Endothelial cell of umbilical vein (primary cell): Measurements from ENCODE around the gene CMTM4. TPM values are rescaled to one million over a fixed set of nuclear protein-coding genes. Genes with fewer than 3 reads are reported as not detected.

Experiments used
- BruUV-seq: library from RNA; stranded (reverse); fragments of 400-500 nt; replicated peaks from 2 replicates; lab custom pipeline; 2021; lab: Mats Ljungman, UMichigan
- CTCF ChIA-PET: fragments of 300-600, 350-600 bp; sonication (Branson Sonifier 250); formaldehyde crosslinking; loops from one replicate; lab custom pipeline; 2021; ENCODE audit warnings: antibody characterized with exemption, inconsistent platforms; lab: Charles Lee
- POLR2A ChIA-PET: fragments of 300-600, 350-600 bp; sonication (Branson Sonifier 250); formaldehyde crosslinking; loops from one replicate; lab custom pipeline; 2021; ENCODE audit warnings: antibody characterized with exemption, inconsistent platforms; lab: Charles Lee
- DNase-seq: peaks from one replicate; pipeline ENCODE4 v3.0.0-alpha.2; 2011; ENCODE audit warnings: low read depth, low spot score
- FAIRE-seq: peaks from 2 replicates; lab custom pipeline; 2011; peaks lifted over from hg19 to GRCh38; lab: Jason Lieb, UNC
- H2AFZ ChIP-seq: 2 replicates; pipeline ENCODE4 v1.6.0; 2012; ENCODE audit warnings: low read depth, low read length, control low read depth, inconsistent platforms
- H3K27ac ChIP-seq: 2 replicates; pipeline ENCODE4 v1.5.1; 2011; ENCODE audit warnings: low read depth, mild to moderate bottlenecking, control low read depth, low read length, moderate library complexity; ENCODE audit not compliant: insufficient read depth
- H3K27me3 ChIP-seq, 2 experiments: 2 replicates each; pipeline versions ENCODE4 v1.6.0 to v1.6.1; 2011; ENCODE audit warnings: low read length in 2 of 2, mixed read lengths in 1 of 2; ENCODE audit not compliant: control insufficient read depth in 2 of 2, insufficient read depth in 2 of 2
- H3K36me3 ChIP-seq, 2 experiments: 2 replicates in 1 of 2; 3 replicates in 1 of 2; pipeline ENCODE4 v1.5.1; 2011; ENCODE audit warnings: low read length in 2 of 2, mild to moderate bottlenecking in 1 of 2, moderate library complexity in 1 of 2; ENCODE audit not compliant: control insufficient read depth in 2 of 2, insufficient read depth in 2 of 2; ENCODE audit errors: extremely low read depth in 1 of 2
- H3K4me1 ChIP-seq: 3 replicates; pipeline ENCODE4 v1.5.1; 2011; ENCODE audit warnings: mild to moderate bottlenecking, low read length; ENCODE audit not compliant: control insufficient read depth, insufficient read depth; ENCODE audit errors: extremely low read depth
- H3K4me2 ChIP-seq: 2 replicates; pipeline ENCODE4 v1.6.1; 2011; ENCODE audit warnings: low read length, control low read depth, mixed read lengths; ENCODE audit not compliant: insufficient read depth
- H3K4me3 ChIP-seq, 3 experiments: fragments of 200-600 bp in 1 of 3; sonication (generic), shearing (Covaris generic) in 1 of 3; replicated peaks in 1 of 3; 2 replicates each; pipeline ENCODE4 v1.5.1; 2011 to 2016; ENCODE audit warnings: control low read depth in 3 of 3, low read length in 3 of 3, mild to moderate bottlenecking in 2 of 3, inconsistent platforms in 1 of 3, low read depth in 1 of 3, moderate library complexity in 1 of 3; ENCODE audit not compliant: insufficient read depth in 1 of 3
- H3K79me2 ChIP-seq: 2 replicates; pipeline ENCODE4 v1.6.0; 2012; ENCODE audit warnings: low read length, inconsistent platforms; ENCODE audit not compliant: control insufficient read depth, insufficient read depth
- H3K9ac ChIP-seq: replicated peaks from 2 replicates; pipeline ENCODE3; 2011; ENCODE audit warnings: low read length, control low read depth; ENCODE audit not compliant: insufficient read depth; ENCODE audit errors: extremely low read depth
- H3K9me1 ChIP-seq: replicated peaks from 3 replicates; pipeline ENCODE4 v1.6.0; 2011; ENCODE audit warnings: mild to moderate bottlenecking, low read length; ENCODE audit not compliant: control insufficient read depth, insufficient read depth; ENCODE audit errors: extremely low read depth
- H3K9me3 ChIP-seq: replicated peaks from 2 replicates; pipeline ENCODE4 v1.5.1; 2012; ENCODE audit warnings: low read length, inconsistent platforms; ENCODE audit not compliant: control insufficient read depth, insufficient read depth
- H4K20me1 ChIP-seq: replicated peaks from 2 replicates; pipeline ENCODE3; 2011; ENCODE audit warnings: mild to moderate bottlenecking, low read length; ENCODE audit not compliant: control insufficient read depth, insufficient read depth; ENCODE audit errors: extremely low read depth
- EZH2 ChIP-seq: IDR thresholded peaks from 2 replicates; pipeline ENCODE4 v1.6.1; 2012; ENCODE audit warnings: borderline replicate concordance, low read depth, mild to moderate bottlenecking, moderate library complexity, low read length, inconsistent platforms; ENCODE audit not compliant: severe bottlenecking
- FOS ChIP-seq: IDR thresholded peaks from 2 replicates; pipeline ENCODE4 v1.6.1; 2011; ENCODE audit warnings: mild to moderate bottlenecking, low read length, moderate library complexity, borderline replicate concordance; ENCODE audit not compliant: insufficient read depth
- JUN ChIP-seq: IDR thresholded peaks from 2 replicates; pipeline ENCODE4 v1.6.1; 2011; ENCODE audit warnings: borderline replicate concordance, low read depth; ENCODE audit not compliant: insufficient read length, insufficient read depth
- MYC ChIP-seq: IDR thresholded peaks from one replicate; pipeline ENCODE4 v1.6.1; 2011; ENCODE audit warnings: mild to moderate bottlenecking, low read depth, low read length
- POLR2A ChIP-seq: IDR thresholded peaks from 2 replicates; pipeline ENCODE4 v1.6.1; 2012; ENCODE audit warnings: low read depth, mild to moderate bottlenecking, control low read depth, low read length
- POLR2AphosphoS5 ChIP-seq: IDR thresholded peaks from 2 replicates; pipeline ENCODE4 v1.6.1; 2012; ENCODE audit warnings: low read depth, mild to moderate bottlenecking, control low read depth, low read length, moderate library complexity; ENCODE audit not compliant: insufficient read depth
- dilution Hi-C: fragments of 300-500 bp; cut with MboI; formaldehyde crosslinking; loops from one replicate; pipeline ENCODE4 v1.15.0; 2019; ENCODE audit warnings: low sequenced_read_pairs; ENCODE audit not compliant: extremely low pct_ligation_motif_present
- intact Hi-C: fragments of 100-400 bp; cut with micrococcal nuclease; formaldehyde crosslinking; loops from one replicate; pipeline ENCODE4 v1.10.0; 2022
- polyA plus RNA-seq, 4 experiments: library from polyadenylated mRNA; depleted of rRNA in 3 of 4; stranded (reverse) in 3 of 4; unstranded in 1 of 4; fragments of >200 nt; gene quantifications; 2 replicates each; pipeline versions ENCODE4 v1.2.1 to v1.2.3, GENCODE V29; 2011 to 2012; ENCODE audit warnings: missing spikeins in 1 of 4
- total RNA-seq: library from RNA; stranded (reverse); gene quantifications from 2 replicates; pipeline ENCODE4 v1.2.3, GENCODE V29; 2021
- TF ChIP-seq, protein P1 (sequence below), 2 donors: IDR thresholded peaks; 1 replicate in 1 of 2; 2 replicates in 1 of 2; pipeline ENCODE4 v1.5.1; 2011; ENCODE audit warnings: low read length in 2 of 2, mild to moderate bottlenecking in 2 of 2, moderate library complexity in 2 of 2, control low read depth in 1 of 2, inconsistent platforms in 1 of 2, low read depth in 1 of 2; ENCODE audit not compliant: insufficient read depth in 1 of 2; ENCODE audit errors: extremely low read depth in 1 of 2
- TF ChIP-seq, protein P2 (sequence below): IDR thresholded peaks from 2 replicates; pipeline ENCODE4 v1.6.1; 2011; ENCODE audit not compliant: insufficient read depth, insufficient read length

CMTM4 gene
- total and polyA plus RNA-seq, 2 donors (not counting 3 experiments of a cell fraction or from before 2014, with no cell fraction given): 9.0 to 10.7 TPM

DNA sequence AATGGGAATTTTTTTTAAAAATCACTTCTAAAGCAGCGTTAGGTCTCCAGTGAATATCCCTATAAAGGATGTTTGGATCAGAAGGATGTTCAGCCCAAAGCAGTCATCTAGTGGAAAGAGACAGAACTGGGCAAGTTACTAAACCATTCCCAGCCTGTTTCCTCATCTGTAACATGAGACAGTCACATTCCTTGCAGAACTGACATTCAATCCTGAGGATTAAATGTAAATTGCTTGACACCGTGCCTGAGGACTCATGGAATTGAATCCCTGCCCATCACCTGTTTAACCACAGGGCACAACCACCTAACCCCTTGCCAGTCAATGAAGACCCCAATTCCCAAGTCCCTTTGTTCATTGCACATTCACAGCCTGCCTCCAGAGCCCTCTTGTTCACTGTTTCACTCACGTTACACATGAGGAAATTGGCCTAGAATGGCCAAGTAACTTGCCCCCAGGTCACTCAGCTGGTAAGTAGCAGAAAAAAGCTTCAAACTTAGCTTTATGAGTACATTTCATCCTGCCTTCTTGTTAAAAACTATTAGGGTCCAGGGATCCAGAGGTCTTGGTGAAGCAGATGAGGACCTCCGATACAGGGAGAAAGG is 115.8 kb downstream of the CMTM4 start:
- no peak overlapping the region for H3K27ac ChIP-seq
- H3K4me1 ChIP-seq: peaks cover 14% of the 10 kb centered on the region
- dilution Hi-C loops (no loop called here), intact Hi-C loops (no loop called here)
- ChIA-PET CTCF (interaction anchor here (1.0 to 1.9 kb wide), 5 partner anchors 9 to 28 kb away, joined by 3 to 7 read pairs (median 4); partner anchors contain the start of gene CKLF), POLR2A (no interaction called here)
- no peaks in the 10 kb centered on the region for H3K36me3 ChIP-seq
- no peak overlapping the region for H2AFZ ChIP-seq
- H4K20me1 ChIP-seq: no peaks in the 10 kb centered on the region
- DNase-seq (no peak), FAIRE-seq (no peak)
- TF ChIP-seq JUN (no peak), FOS (no peak), MYC (no peak), EZH2 (no peak), POLR2A (no peak), POLR2AphosphoS5 (no peak)
- TF ChIP-seq, protein P1, sequence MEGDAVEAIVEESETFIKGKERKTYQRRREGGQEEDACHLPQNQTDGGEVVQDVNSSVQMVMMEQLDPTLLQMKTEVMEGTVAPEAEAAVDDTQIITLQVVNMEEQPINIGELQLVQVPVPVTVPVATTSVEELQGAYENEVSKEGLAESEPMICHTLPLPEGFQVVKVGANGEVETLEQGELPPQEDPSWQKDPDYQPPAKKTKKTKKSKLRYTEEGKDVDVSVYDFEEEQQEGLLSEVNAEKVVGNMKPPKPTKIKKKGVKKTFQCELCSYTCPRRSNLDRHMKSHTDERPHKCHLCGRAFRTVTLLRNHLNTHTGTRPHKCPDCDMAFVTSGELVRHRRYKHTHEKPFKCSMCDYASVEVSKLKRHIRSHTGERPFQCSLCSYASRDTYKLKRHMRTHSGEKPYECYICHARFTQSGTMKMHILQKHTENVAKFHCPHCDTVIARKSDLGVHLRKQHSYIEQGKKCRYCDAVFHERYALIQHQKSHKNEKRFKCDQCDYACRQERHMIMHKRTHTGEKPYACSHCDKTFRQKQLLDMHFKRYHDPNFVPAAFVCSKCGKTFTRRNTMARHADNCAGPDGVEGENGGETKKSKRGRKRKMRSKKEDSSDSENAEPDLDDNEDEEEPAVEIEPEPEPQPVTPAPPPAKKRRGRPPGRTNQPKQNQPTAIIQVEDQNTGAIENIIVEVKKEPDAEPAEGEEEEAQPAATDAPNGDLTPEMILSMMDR (IDR thresholded peaks at IDR 0.05; ENCODE audit: extremely low read depth in 1 of 2, insufficient read depth in 1 of 2, low read depth in 1 of 2, low read length in 2 of 2): no peak
- TF ChIP-seq, protein P2, sequence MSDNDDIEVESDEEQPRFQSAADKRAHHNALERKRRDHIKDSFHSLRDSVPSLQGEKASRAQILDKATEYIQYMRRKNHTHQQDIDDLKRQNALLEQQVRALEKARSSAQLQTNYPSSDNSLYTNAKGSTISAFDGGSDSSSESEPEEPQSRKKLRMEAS: no peak
- H3K27me3 ChIP-seq: peaks cover 4 to 13% of the 10 kb centered on the region in 2 experiments
- BruUV-seq: no TSS peak
- no peak overlapping the region for H3K4me2 ChIP-seq
- H3K4me3 ChIP-seq: no peak overlapping the region
- H3K79me2 ChIP-seq: no peaks in the 10 kb centered on the region
- H3K9me1 ChIP-seq: no peaks in the 10 kb centered on the region
- H3K9me3 ChIP-seq: no peaks in the 10 kb centered on the region
- no peak overlapping the region for H3K9ac ChIP-seq
